ENCODE results near the gene RPRD2.

The RPRD2 gene

DNA sequence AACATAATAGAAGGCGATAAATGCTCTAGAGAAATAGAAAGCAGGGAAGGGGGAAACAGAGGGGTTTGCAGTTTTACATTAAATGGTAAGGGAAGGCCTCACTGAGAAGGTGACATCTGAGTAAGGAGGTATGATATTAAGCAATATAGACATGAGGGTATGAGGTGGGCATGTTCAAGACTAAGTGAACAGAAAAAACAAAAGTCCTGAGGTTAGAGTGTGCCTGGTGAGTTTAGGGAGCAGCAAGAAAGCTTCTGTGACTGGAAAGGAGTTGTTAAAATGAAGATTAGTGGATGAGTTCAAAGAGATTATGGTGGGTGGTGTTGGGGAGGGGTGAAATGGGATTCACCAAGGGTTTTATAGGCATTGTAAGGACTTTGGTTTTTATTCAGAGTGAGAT is 8.6 kb downstream of the RPRD2 start:
- Histone ChIP-seq H3K27me3 (ENCODE audit: control insufficient read depth, insufficient read depth, low read length) (no peaks in the 10 kb centered on the region), H3K4me1 (no peaks in the 10 kb centered on the region), H3K79me2 (peaks cover 17% of the 10 kb centered on the region), H3K4me2 (ENCODE audit: low read length) (no peak overlapping the region), H3K9me3 (ENCODE audit: control insufficient read depth, low read length) (no peaks in the 10 kb centered on the region), H3K9ac (no peak overlapping the region), H2AFZ (no peak overlapping the region), H3K36me3 (ENCODE audit: control insufficient read depth, insufficient read depth, low read length) (no peaks in the 10 kb centered on the region), H3K27ac (no peak overlapping the region), H3K4me3 (ENCODE audit: low read depth, low read length) (no peak overlapping the region)
- no peak for TF ChIP-seq CTCF (IDR thresholded peaks at IDR 0.05)

DNA sequence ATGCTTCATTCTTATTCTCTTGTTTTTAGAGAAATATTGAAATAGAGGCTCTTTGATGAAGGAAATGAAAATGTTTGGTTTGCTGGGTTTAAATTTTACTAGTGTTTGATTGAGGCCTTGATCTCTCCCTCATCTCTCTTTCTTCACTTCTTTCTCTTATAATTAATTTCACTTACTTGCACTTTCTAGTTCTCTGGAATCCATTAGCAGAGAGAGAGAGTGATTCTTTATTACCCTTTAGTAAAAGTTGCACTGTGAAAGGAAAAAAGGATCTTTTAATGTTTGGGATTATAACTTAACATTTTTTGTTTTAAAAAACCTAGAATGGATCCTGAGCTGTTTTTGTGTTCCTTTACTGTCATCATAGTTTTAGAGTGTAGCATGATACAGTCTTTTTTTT is 12.2 kb downstream of the RPRD2 start:
- H3K27ac ChIP-seq = no peak overlapping the region
- H2AFZ ChIP-seq = no peak overlapping the region
- TF ChIP-seq CTCF (IDR thresholded peaks at IDR 0.05) = no peak
- H3K4me3 ChIP-seq (ENCODE audit: low read depth, low read length) = no peak overlapping the region
- H3K9me3 ChIP-seq (ENCODE audit: control insufficient read depth, low read length) = no peaks in the 10 kb centered on the region
- H3K36me3 ChIP-seq (ENCODE audit: control insufficient read depth, insufficient read depth, low read length) = no peaks in the 10 kb centered on the region
- H3K27me3 ChIP-seq (ENCODE audit: control insufficient read depth, insufficient read depth, low read length) = no peaks in the 10 kb centered on the region
- H3K79me2 ChIP-seq = peaks cover 16% of the 10 kb centered on the region
- H3K4me1 ChIP-seq = no peaks in the 10 kb centered on the region
- H3K9ac ChIP-seq = no peak overlapping the region
- H3K4me2 ChIP-seq (ENCODE audit: low read length) = no peak overlapping the region

GRCh38 chr1:150383631-150384324 is 19.8 kb downstream of the RPRD2 start:
- no peaks in the 10 kb centered on the region for H3K27me3 ChIP-seq (ENCODE audit: control insufficient read depth, insufficient read depth, low read length)
- no peaks in the 10 kb centered on the region for H3K4me1 ChIP-seq
- H3K36me3 ChIP-seq (ENCODE audit: control insufficient read depth, insufficient read depth, low read length) = no peaks in the 10 kb centered on the region
- H3K9me3 ChIP-seq (ENCODE audit: control insufficient read depth, low read length) = no peaks in the 10 kb centered on the region
- H2AFZ ChIP-seq = no peak overlapping the region
- no peak overlapping the region for H3K27ac ChIP-seq
- no peak overlapping the region for H3K9ac ChIP-seq
- TF ChIP-seq CTCF (IDR thresholded peaks at IDR 0.05) = no peak
- H3K4me3 ChIP-seq (ENCODE audit: low read depth, low read length) = no peak overlapping the region
- H3K79me2 ChIP-seq = peaks cover 24% of the 10 kb centered on the region
- H3K4me2 ChIP-seq (ENCODE audit: low read length) = no peak overlapping the region

DNA sequence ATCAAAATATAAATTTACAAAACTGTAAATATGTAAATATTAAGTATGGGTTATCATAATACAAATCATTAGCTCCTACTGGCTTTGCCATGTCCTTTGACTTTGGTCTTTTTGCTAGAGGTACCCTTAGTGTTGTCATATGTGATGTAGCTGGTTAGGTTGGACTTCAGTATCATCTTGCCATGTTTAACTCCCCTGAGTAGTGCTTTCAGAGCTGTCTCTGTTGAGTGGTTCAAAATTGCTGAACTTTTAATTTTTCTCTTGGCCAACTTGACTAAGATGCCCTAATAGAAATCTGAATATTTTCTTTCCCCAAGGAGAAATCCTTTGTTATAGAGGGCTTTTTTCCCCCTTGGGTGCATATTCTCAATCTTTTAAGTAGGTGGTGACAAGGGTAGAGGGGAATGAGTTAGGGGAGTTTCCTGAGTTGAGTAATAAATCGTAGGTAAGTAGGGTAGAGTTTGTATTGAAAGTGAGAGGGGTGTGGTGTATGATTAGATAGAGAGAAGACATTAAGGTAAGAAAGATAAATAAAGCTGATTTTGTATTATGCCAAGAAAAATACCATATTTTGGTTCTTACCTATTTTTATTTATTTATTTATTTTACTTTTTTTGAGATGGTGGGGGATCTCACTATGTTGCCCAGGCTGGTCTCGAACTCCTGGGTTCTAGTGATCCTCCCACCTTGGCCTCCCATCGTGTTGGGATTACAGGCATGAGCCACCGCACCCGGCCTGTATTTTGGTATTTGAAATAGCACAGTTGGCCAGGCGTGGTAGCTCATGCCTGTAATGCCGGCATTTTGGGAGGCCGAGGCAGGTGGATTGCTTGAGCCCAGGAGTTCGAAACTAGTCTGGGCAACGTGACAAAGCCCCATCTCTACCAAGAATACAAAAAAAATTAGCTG is 21.8 kb downstream of the RPRD2 start:
- Histone ChIP-seq H2AFZ (no peak overlapping the region), H3K9ac (no peak overlapping the region), H3K27ac (no peak overlapping the region), H3K4me3 (ENCODE audit: low read depth, low read length) (no peak overlapping the region), H3K79me2 (peaks cover 25% of the 10 kb centered on the region), H3K36me3 (ENCODE audit: control insufficient read depth, insufficient read depth, low read length) (no peaks in the 10 kb centered on the region), H3K4me2 (ENCODE audit: low read length) (no peak overlapping the region), H3K27me3 (ENCODE audit: control insufficient read depth, insufficient read depth, low read length) (no peaks in the 10 kb centered on the region), H3K9me3 (ENCODE audit: control insufficient read depth, low read length) (no peaks in the 10 kb centered on the region), H3K4me1 (no peaks in the 10 kb centered on the region)
- no peak for TF ChIP-seq CTCF (IDR thresholded peaks at IDR 0.05)
